ENCODE results near the gene SMIM23. TPM values are rescaled to one million over a fixed set of nuclear protein-coding genes. Genes with fewer than 3 reads are reported as not detected.

Gene SMIM23
- total RNA-seq, 1 experiment from 2014 or later, result not detected

DNA sequence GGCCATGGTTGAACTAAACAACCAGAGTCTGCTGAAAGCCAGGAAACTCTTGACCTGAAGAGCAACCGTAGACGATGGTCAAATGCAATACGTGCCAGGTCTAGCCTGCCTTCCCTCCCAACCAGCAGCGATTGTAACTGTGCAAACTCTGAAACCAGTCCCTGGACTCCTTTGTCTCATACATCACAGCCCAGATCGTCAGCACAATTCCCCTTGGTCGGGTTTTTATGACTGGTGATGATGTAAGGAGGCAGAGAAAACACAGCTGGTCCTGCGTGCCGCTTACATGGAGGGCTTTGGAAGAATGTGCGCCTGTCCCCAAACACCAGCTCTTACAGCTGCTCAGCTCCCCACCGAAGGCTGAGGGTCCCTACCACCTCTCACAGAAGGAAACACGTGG is 24.6 kb downstream of the SMIM23 start:
- H3K4me3 Mint-ChIP-seq, result no peak overlapping the region
- no peaks in the 10 kb centered on the region for H3K36me3 Mint-ChIP-seq
- TF ChIP-seq, protein P1, sequence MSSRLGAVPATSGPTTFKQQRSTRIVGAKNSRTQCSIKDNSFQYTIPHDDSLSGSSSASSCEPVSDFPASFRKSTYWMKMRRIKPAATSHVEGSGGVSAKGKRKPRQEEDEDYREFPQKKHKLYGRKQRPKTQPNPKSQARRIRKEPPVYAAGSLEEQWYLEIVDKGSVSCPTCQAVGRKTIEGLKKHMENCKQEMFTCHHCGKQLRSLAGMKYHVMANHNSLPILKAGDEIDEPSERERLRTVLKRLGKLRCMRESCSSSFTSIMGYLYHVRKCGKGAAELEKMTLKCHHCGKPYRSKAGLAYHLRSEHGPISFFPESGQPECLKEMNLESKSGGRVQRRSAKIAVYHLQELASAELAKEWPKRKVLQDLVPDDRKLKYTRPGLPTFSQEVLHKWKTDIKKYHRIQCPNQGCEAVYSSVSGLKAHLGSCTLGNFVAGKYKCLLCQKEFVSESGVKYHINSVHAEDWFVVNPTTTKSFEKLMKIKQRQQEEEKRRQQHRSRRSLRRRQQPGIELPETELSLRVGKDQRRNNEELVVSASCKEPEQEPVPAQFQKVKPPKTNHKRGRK (CRISPR knock-in tag; IDR thresholded peaks at IDR 0.05; ENCODE audit: borderline replicate concordance), result no peak
- TF ChIP-seq RORB (CRISPR knock-in tag; IDR thresholded peaks at IDR 0.05), result no peak
- no peak for TF ChIP-seq CBFB (CRISPR knock-in tag; IDR thresholded peaks at IDR 0.05; ENCODE audit: low read depth)
- TF ChIP-seq, protein P2, sequence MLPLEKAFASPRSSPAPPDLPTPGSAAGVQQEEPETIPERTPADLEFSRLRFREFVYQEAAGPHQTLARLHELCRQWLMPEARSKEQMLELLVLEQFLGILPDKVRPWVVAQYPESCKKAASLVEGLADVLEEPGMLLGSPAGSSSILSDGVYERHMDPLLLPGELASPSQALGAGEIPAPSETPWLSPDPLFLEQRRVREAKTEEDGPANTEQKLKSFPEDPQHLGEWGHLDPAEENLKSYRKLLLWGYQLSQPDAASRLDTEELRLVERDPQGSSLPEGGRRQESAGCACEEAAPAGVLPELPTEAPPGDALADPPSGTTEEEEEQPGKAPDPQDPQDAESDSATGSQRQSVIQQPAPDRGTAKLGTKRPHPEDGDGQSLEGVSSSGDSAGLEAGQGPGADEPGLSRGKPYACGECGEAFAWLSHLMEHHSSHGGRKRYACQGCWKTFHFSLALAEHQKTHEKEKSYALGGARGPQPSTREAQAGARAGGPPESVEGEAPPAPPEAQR (CRISPR knock-in tag; IDR thresholded peaks at IDR 0.05), result no peak
- TF ChIP-seq, protein P3, sequence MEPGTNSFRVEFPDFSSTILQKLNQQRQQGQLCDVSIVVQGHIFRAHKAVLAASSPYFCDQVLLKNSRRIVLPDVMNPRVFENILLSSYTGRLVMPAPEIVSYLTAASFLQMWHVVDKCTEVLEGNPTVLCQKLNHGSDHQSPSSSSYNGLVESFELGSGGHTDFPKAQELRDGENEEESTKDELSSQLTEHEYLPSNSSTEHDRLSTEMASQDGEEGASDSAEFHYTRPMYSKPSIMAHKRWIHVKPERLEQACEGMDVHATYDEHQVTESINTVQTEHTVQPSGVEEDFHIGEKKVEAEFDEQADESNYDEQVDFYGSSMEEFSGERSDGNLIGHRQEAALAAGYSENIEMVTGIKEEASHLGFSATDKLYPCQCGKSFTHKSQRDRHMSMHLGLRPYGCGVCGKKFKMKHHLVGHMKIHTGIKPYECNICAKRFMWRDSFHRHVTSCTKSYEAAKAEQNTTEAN (CRISPR knock-in tag; IDR thresholded peaks at IDR 0.05), result no peak
- TF ChIP-seq TEAD4 (CRISPR knock-in tag; IDR thresholded peaks at IDR 0.05), result no peak
- TF ChIP-seq ZNF423 (CRISPR knock-in tag; IDR thresholded peaks at IDR 0.05), result no peak
- H3K9me3 Mint-ChIP-seq, result peaks cover 12% of the 10 kb centered on the region
- DNase-seq (ENCODE audit: low spot score) (no peak), ATAC-seq (no peak)
- peaks cover 21% of the 10 kb centered on the region for H3K4me1 Mint-ChIP-seq
- ChIA-PET POLR2A (no interaction called here), CTCF (no interaction called here)
- H3K27me3 Mint-ChIP-seq (ENCODE audit: low read depth), result peaks cover 2% of the 10 kb centered on the region; the same call in 1 of the 2 replicates
- H3K27ac Mint-ChIP-seq, result no peak overlapping the region

DNA sequence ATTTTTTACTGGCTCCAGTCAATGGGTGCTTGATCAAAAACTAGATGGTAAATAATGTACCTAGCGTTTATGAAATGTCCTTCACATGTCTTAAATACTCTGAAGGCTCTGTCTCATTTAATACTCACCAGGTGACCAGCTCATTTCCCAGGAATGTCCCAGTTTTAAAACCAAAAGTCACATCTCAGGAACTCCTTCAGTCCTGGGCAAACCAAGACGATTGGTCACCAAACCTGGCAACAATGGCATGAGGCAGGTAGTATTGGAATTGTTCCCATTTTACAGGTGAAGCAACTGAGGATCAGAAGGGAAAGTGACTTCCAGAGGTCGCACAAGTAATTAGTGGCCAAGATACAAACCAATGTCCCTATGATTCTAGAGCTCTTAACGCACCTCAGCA is 27.7 kb downstream of the SMIM23 start:
- Mint-ChIP-seq H3K9me3 (peaks cover 8% of the 10 kb centered on the region), H3K4me1 (no peaks in the 10 kb centered on the region), H3K27me3 (ENCODE audit: low read depth) (peaks cover 5% of the 10 kb centered on the region), H3K36me3 (no peaks in the 10 kb centered on the region), H3K27ac (no peak overlapping the region), H3K4me3 (no peak overlapping the region)
- TF ChIP-seq MAX (CRISPR knock-in tag; IDR thresholded peaks at IDR 0.05) (no peak), FOXJ3 (CRISPR knock-in tag; IDR thresholded peaks at IDR 0.05; ENCODE audit: borderline replicate concordance) (no peak), TP53 (CRISPR knock-in tag; IDR thresholded peaks at IDR 0.05) (no peak), FOXP1 (CRISPR knock-in tag; IDR thresholded peaks at IDR 0.05; ENCODE audit: borderline replicate concordance) (no peak), ZNF423 (CRISPR knock-in tag; IDR thresholded peaks at IDR 0.05) (no peak), TCF7 (CRISPR knock-in tag; IDR thresholded peaks at IDR 0.05; ENCODE audit: low read depth) (no peak), MYBL2 (CRISPR knock-in tag; IDR thresholded peaks at IDR 0.05) (no peak), ZNF121 (CRISPR knock-in tag; IDR thresholded peaks at IDR 0.05) (no peak), EMX1 (CRISPR knock-in tag; IDR thresholded peaks at IDR 0.05) (no peak), AR (CRISPR knock-in tag; IDR thresholded peaks at IDR 0.05) (no peak), ZNF416 (CRISPR knock-in tag; IDR thresholded peaks at IDR 0.05) (no peak), ZNF232 (CRISPR knock-in tag; IDR thresholded peaks at IDR 0.05) (no peak), E2F1 (CRISPR knock-in tag; IDR thresholded peaks at IDR 0.05) (no peak), RORB (CRISPR knock-in tag; IDR thresholded peaks at IDR 0.05) (no peak), CDX4 (CRISPR knock-in tag; IDR thresholded peaks at IDR 0.05; ENCODE audit: borderline replicate concordance) (no peak), SP1 (CRISPR knock-in tag; conservative IDR thresholded peaks at IDR 0.05) (no peak)
- TF ChIP-seq, protein P4, sequence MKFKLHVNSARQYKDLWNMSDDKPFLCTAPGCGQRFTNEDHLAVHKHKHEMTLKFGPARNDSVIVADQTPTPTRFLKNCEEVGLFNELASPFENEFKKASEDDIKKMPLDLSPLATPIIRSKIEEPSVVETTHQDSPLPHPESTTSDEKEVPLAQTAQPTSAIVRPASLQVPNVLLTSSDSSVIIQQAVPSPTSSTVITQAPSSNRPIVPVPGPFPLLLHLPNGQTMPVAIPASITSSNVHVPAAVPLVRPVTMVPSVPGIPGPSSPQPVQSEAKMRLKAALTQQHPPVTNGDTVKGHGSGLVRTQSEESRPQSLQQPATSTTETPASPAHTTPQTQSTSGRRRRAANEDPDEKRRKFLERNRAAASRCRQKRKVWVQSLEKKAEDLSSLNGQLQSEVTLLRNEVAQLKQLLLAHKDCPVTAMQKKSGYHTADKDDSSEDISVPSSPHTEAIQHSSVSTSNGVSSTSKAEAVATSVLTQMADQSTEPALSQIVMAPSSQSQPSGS (CRISPR knock-in tag; IDR thresholded peaks at IDR 0.05; ENCODE audit: borderline replicate concordance, low read depth), result no peak
- ChIA-PET CTCF (interaction anchor here (0.9 to 1.2 kb wide), 2 partner anchors 99 to 239 kb away, joined by 3 read pairs; no protein-coding TSS in a partner anchor), POLR2A (no interaction called here)
- ATAC-seq, result no peak
- DNase-seq (ENCODE audit: low spot score), result no peak
